Osteocyte (in vitro differentiated cells): Measurements from ENCODE around the gene EMID1. TPM values are rescaled to one million over a fixed set of nuclear protein-coding genes. Genes with fewer than 3 reads are reported as not detected.

Experiments used
- DNase-seq: peaks from one replicate; pipeline ENCODE4 v3.0.0; 2021; ENCODE audit warnings: mixed read lengths; ENCODE audit not compliant: unreplicated experiment; ENCODE audit errors: extremely low spot score
- H3K27ac Mint-ChIP-seq: one replicate; pipeline ENCODE4 v1.8.0; 2021; ENCODE audit warnings: mild to moderate bottlenecking, mixed read lengths; ENCODE audit not compliant: unreplicated experiment
- H3K27me3 Mint-ChIP-seq: one replicate; pipeline ENCODE4 v1.8.0; 2021; ENCODE audit warnings: mixed read lengths; ENCODE audit not compliant: unreplicated experiment
- H3K36me3 Mint-ChIP-seq: one replicate; pipeline ENCODE4 v1.8.0; 2021; ENCODE audit warnings: mixed read lengths; ENCODE audit not compliant: unreplicated experiment
- H3K4me1 Mint-ChIP-seq: one replicate; pipeline ENCODE4 v1.8.0; 2021; ENCODE audit warnings: mixed read lengths; ENCODE audit not compliant: unreplicated experiment
- H3K4me3 Mint-ChIP-seq: one replicate; pipeline ENCODE4 v1.8.0; 2021; ENCODE audit warnings: mild to moderate bottlenecking, moderate library complexity, mixed read lengths; ENCODE audit not compliant: unreplicated experiment
- H3K9me3 Mint-ChIP-seq: one replicate; pipeline ENCODE4 v1.8.0; 2021; ENCODE audit warnings: mixed read lengths; ENCODE audit not compliant: unreplicated experiment
- CTCF ChIP-seq: fragments of 200-600 bp; sonication (generic); IDR thresholded peaks from 2 replicates; pipeline ENCODE4 v1.5.0; 2021; ENCODE audit warnings: antibody characterized with exemption, mild to moderate bottlenecking, moderate library complexity
- total RNA-seq: library from RNA; stranded (reverse); gene quantifications from 2 replicates; pipeline ENCODE4 v1.2.1, GENCODE V29; 2021

EMID1 gene
- total RNA-seq, 1 donor from 2014 or later: 0.51 TPM

GRCh38 chr22:29300807-29301601, 95.3 kb downstream of the EMID1 start:
- Mint-ChIP-seq H3K9me3 (no peaks in the 10 kb centered on the region), H3K27me3 (no peaks in the 10 kb centered on the region), H3K4me3 (no peak overlapping the region), H3K4me1 (peaks cover 27% of the 10 kb centered on the region), H3K27ac (no peak overlapping the region), H3K36me3 (peaks cover 46% of the 10 kb centered on the region)
- no peak for DNase-seq
- no peak for TF ChIP-seq CTCF

- H3K27ac Mint-ChIP-seq: no peak overlapping the region
- no peak for TF ChIP-seq CTCF
- H3K9me3 Mint-ChIP-seq: no peaks in the 10 kb centered on the region
- no peak overlapping the region for H3K4me3 Mint-ChIP-seq
- H3K4me1 Mint-ChIP-seq: peaks cover 27% of the 10 kb centered on the region
- peaks cover 40% of the 10 kb centered on the region for H3K36me3 Mint-ChIP-seq
- no peaks in the 10 kb centered on the region for H3K27me3 Mint-ChIP-seq
- no peak for DNase-seq
Observed at GRCh38 chr22:29301716-29302401, 96.2 kb downstream of the EMID1 start.

- Mint-ChIP-seq H3K4me3 (no peak overlapping the region), H3K36me3 (peaks cover 35% of the 10 kb centered on the region), H3K9me3 (no peaks in the 10 kb centered on the region), H3K4me1 (peaks cover 27% of the 10 kb centered on the region), H3K27me3 (no peaks in the 10 kb centered on the region), H3K27ac (no peak overlapping the region)
- DNase-seq: no peak
- TF ChIP-seq CTCF: no peak
Observed at GRCh38 chr22:29302402-29302680, 96.6 kb downstream of the EMID1 start.

- Mint-ChIP-seq H3K9me3 (no peaks in the 10 kb centered on the region), H3K4me3 (no peak overlapping the region), H3K36me3 (peaks cover 30% of the 10 kb centered on the region), H3K27me3 (no peaks in the 10 kb centered on the region), H3K4me1 (peaks cover 32% of the 10 kb centered on the region), H3K27ac (no peak overlapping the region)
- DNase-seq: no peak
- TF ChIP-seq CTCF: no peak
Observed at GRCh38 chr22:29302681-29303465, 97.2 kb downstream of the EMID1 start.

GRCh38 chr22:29305836-29306174, 100.1 kb downstream of the EMID1 start:
- H3K36me3 Mint-ChIP-seq: peaks cover 7% of the 10 kb centered on the region

More at GRCh38 chr22:29305836-29306174, 100.1 kb downstream of the EMID1 start:
- no peak for TF ChIP-seq CTCF
- Mint-ChIP-seq H3K9me3 (no peaks in the 10 kb centered on the region), H3K4me3 (peak overlapping the region; percentile 81), H3K4me1 (peaks cover 53% of the 10 kb centered on the region), H3K27me3 (no peaks in the 10 kb centered on the region), H3K27ac (peak overlapping the region; percentile 82)
- no peak for DNase-seq
